Stomach (tissue), 9 donors: Measurements from ENCODE around the gene BHLHA15. TPM values are rescaled to one million over a fixed set of nuclear protein-coding genes. Genes with fewer than 3 reads are reported as not detected.
"Not testable (repeated sequence)": the region's sequence is repeated elsewhere in the genome, so short reads cannot be mapped to it uniquely, and the experiment has no call there.

ENCODE experiments used
- DNase-seq, 2 donors: peaks; one replicate each; pipeline versions ENCODE4 v3.0.0 to v3.0.0-alpha.2; 2013 to 2019
- H3K27ac ChIP-seq, 5 donors: fragments of 200-600 bp in 4 of 5; sonication (generic) in 4 of 5; one replicate each; pipeline ENCODE4 v1.5.1; 2013 to 2019; ENCODE audit warnings: mild to moderate bottlenecking in 1 of 5, moderate library complexity in 1 of 5
- H3K27me3 ChIP-seq, 3 donors: fragments of 200-600 bp; sonication (generic); one replicate each; pipeline ENCODE4 v1.5.1; 2017 to 2019; ENCODE audit warnings: mixed run types in 1 of 3
- H3K36me3 ChIP-seq, 4 donors: fragments of 200-600 bp; sonication (generic); 1 replicate in 3 of 4; 2 replicates in 1 of 4; pipeline ENCODE4 v1.5.1; 2016 to 2019
- H3K4me1 ChIP-seq, 4 donors: fragments of 200-600 bp; sonication (generic); one replicate each; pipeline ENCODE4 v1.5.1; 2016 to 2019
- H3K4me3 ChIP-seq, 4 donors: fragments of 200-600 bp; sonication (generic) in 3 of 4; one replicate each; pipeline ENCODE4 v1.5.1; 2016 to 2019; ENCODE audit warnings: mild to moderate bottlenecking in 1 of 4
- H3K9me3 ChIP-seq, 4 donors: fragments of 200-600 bp; sonication (generic); one replicate each; pipeline ENCODE4 v1.5.1; 2016 to 2019
- EP300 ChIP-seq: sonication (generic); formaldehyde crosslinking; IDR thresholded peaks from one replicate; pipeline ENCODE4 v1.6.1; 2017; ENCODE audit warnings: antibody characterized with exemption
- POLR2A ChIP-seq, 4 donors: fragments of 450-650 bp; IDR thresholded peaks; one replicate each; pipeline ENCODE4 v1.6.1; 2016; ENCODE audit warnings: antibody characterized with exemption in 4 of 4, control low read depth in 2 of 4, mild to moderate bottlenecking in 1 of 4, moderate library complexity in 1 of 4
- POLR2AphosphoS5 ChIP-seq, 3 donors: sonication (generic); formaldehyde crosslinking; IDR thresholded peaks; one replicate each; pipeline ENCODE4 v1.6.1; 2016; ENCODE audit warnings: antibody characterized with exemption in 3 of 3
- WGBS, 5 donors: extraction: QIAGEN DNeasy Blood & Tissue Kit in 3 of 5; methylation state at CpG; one replicate each; pipeline versions ENCODE4 v1.1.5 to v1.1.7; 2013 to 2018; 5-methylcytosine and 5-hydroxymethylcytosine counted together
- intact Hi-C: fragments of 100-400 bp; cut with DNase I; formaldehyde crosslinking; loops from one replicate; pipeline ENCODE4 v1.15.1; 2023; ENCODE audit warnings: low total_unique reads
- polyA plus RNA-seq, 3 donors: library from polyadenylated mRNA; stranded (reverse); fragments of 200-250 nt; gene quantifications; one replicate each; pipeline ENCODE4 v1.2.3, GENCODE V29; 2013
- total RNA-seq, 5 donors: library from RNA; depleted of rRNA; stranded (reverse); fragments of >200 nt; gene quantifications; one replicate each; pipeline versions ENCODE4 v1.1.0 to v1.2.3, GENCODE V29; 2014 to 2016
- TF ChIP-seq, protein P1 (sequence below), 7 experiments: fragments of 450-650 bp in 4 of 7; fragments of 200-600 bp in 3 of 7; sonication (generic) in 3 of 7; IDR thresholded peaks; one replicate each; pipeline ENCODE4 v1.5.1; 2016 to 2019; ENCODE audit warnings: antibody characterized with exemption in 7 of 7, control low read depth in 2 of 7, mild to moderate bottlenecking in 1 of 7
- donor health status: healthy with polysubstance abuse.
- donor health status: Bipolar disorder and iron deficiency.
- donor health status: healthy.

Gene BHLHA15
- total and polyA plus RNA-seq, 8 donors = 1.3 to 108 (median 11.3) TPM; not detected in 2

DNA sequence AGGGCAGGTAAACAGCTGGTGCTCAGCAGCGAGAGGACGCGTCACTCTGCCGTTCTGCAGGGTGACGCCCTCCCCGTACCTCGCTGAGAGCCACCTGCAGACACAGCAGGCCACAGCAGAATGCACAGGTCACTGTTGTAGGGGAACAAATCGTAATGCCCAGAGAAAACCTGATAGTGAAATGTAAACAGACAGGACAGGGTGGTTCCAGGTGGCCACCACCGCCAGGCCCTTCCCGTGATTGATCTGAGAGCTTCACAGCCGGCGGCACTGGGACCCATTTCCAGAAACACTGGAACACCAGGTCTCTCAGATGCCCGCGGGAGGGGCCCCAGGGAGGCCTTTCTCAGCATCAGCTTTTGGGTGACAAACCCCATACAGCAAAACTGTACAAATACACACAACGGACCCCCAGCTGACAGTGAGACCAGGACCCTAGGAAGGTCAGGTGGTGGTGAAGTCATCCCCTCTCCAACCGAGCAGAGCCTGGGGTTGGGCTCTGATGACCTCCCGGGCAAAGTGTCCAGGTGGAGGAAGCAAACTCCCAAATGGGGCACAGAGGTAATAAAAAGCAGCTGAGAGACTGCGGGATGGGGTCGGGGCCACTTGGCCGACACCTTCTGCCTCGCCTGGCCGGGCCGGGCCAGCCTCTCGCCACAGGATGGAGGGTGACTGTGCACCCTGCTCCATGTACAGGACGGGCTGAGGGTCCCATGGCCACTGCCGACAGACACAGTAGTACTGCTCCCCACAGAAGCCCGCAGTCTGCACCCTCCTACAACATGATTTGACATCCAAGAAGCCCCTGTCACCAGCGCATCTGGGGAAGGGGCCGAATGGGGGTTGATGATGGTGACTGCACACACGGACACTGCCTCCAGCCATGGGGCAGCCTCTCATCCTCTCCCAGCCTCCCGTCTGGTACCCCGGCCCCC lies 4.6 kb downstream of the BHLHA15 start:
- Histone ChIP-seq H3K4me3 (no peak overlapping the region), H3K27ac (peak overlapping the region in 4 of 5 donors; percentile 30 to 78 (median 44)), H3K4me1 (peaks cover 13 to 55% (median 37%) of the 10 kb centered on the region in 4 donors), H3K27me3 (peaks cover 0 to 16% (median 7%) of the 10 kb centered on the region in 3 donors), H3K9me3 (no peaks in the 10 kb centered on the region), H3K36me3 (peaks cover 12 to 46% (median 42%) of the 10 kb centered on the region in 4 donors)
- 57 to 73% (median 71%) methylated on average over 26 to 32 of the region's 32 CpGs for WGBS, 5 donors
- peak; percentile 41 to 58 for DNase-seq
- intact Hi-C loops = no loop called here
- TF ChIP-seq, protein P1, sequence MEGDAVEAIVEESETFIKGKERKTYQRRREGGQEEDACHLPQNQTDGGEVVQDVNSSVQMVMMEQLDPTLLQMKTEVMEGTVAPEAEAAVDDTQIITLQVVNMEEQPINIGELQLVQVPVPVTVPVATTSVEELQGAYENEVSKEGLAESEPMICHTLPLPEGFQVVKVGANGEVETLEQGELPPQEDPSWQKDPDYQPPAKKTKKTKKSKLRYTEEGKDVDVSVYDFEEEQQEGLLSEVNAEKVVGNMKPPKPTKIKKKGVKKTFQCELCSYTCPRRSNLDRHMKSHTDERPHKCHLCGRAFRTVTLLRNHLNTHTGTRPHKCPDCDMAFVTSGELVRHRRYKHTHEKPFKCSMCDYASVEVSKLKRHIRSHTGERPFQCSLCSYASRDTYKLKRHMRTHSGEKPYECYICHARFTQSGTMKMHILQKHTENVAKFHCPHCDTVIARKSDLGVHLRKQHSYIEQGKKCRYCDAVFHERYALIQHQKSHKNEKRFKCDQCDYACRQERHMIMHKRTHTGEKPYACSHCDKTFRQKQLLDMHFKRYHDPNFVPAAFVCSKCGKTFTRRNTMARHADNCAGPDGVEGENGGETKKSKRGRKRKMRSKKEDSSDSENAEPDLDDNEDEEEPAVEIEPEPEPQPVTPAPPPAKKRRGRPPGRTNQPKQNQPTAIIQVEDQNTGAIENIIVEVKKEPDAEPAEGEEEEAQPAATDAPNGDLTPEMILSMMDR (IDR thresholded peaks at IDR 0.05) = no peak
- TF ChIP-seq POLR2AphosphoS5 (IDR thresholded peaks at IDR 0.05) = peak in 1 of 3 donors; percentile 38

DNA sequence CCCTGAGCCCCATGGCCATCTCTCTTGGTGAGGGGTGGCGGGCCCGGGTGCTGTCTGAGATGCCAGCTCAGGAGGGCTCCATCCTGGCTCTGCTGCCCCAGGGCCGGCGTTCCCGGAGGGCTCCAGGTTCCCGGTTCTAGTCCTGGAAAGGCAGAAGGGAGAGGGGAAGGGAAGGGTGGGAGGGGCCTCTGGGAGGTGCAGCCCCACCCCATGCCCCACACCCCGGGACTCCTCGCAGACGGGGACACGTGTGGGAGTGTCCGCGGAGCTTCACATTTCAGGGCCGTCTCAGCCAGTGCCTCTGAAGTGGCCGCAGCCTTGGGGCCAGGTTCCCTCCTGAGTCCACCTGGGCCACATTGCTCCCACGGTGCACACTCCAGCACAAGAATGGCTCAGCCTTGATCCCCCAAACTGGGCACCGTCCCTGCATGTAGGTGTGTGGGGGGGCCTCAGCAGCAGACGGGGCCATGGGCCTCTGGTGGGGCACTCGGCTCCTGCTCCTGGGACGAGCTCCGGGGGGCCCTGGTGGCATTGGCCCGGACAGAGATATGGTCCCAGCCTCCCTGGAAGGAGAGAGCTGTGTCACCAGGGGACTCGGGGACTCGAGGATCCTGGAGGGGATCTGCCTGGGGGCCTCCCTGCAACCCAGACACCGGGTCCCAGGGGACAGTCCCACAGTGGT lies 5.8 kb downstream of the BHLHA15 start:
- peaks cover 6 to 44% (median 30%) of the 10 kb centered on the region in 4 donors for H3K4me1 ChIP-seq
- DNase-seq = no peak
- H3K9me3 ChIP-seq = no peaks in the 10 kb centered on the region
- peak overlapping the region in 2 of 5 donors; percentile 68 to 78 for H3K27ac ChIP-seq
- no peak for TF ChIP-seq POLR2A (IDR thresholded peaks at IDR 0.05)
- TF ChIP-seq POLR2AphosphoS5 (IDR thresholded peaks at IDR 0.05) = no peak
- TF ChIP-seq, protein P1 (IDR thresholded peaks at IDR 0.05) = no peak
- TF ChIP-seq EP300 = no peak
- no peak overlapping the region for H3K4me3 ChIP-seq
- intact Hi-C loops = no loop called here
- H3K27me3 ChIP-seq = peaks cover 0 to 3% (median 0%) of the 10 kb centered on the region in 3 donors
- H3K36me3 ChIP-seq = peaks cover 22 to 59% (median 55%) of the 10 kb centered on the region in 4 donors
- 82 to 94% (median 90%) methylated on average over 7 to 24 of the region's 24 CpGs for WGBS, 5 donors

DNA sequence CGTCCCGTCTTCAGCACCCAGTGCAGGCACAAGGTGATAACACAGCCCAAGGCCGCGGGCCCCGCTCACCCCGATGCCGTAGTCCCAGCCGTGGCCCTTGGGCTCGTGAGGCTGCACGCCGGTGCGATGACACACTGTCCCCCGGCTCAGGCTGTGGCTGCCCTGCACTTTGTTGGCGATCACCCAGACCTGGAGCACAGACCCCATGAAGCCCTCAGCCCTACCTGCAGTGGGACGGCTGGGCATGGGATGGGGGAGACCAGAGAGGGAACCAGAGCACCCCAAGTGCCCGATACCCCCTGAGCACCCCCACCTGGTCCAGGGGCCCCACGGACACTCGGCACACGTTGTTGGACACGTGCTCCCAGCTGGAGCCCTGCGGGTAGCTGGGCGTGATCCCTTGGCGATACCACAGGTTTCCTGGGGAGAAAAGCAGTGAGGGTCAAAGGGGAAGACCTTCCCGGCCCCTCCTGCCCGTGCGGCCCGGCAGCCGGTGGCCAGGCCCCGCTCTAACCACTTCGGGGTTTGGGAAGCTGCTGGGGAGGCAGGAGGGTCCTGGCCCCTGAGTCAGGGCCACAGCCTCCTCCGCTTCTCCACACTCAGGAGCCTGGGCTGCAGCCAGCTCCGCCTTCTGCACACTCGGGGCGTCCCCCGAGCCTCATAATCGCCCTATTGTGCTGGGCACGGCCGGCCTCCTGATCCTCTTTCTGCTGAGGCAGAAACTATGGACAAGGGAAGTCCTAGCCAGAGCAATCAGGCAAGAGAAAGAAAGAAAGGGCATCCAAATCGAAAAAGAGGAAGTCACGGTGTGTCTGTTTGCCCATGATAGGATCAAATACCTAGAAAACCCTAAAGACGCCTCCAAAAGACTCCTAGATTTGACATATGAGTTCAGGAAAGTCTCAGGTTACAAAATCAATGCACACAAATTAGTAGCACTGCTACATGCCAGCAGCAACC lies 6.7 kb downstream of the BHLHA15 start:
- Histone ChIP-seq H3K4me1 (peaks cover 6 to 44% (median 29%) of the 10 kb centered on the region in 4 donors), H3K9me3 (no peaks in the 10 kb centered on the region), H3K27me3 (no peaks in the 10 kb centered on the region), H3K4me3 (no peak overlapping the region), H3K27ac (peak overlapping the region; percentile 34 to 78 (median 68)), H3K36me3 (peaks cover 30 to 67% (median 63%) of the 10 kb centered on the region in 4 donors)
- intact Hi-C loops = no loop called here
- TF ChIP-seq POLR2AphosphoS5 (IDR thresholded peaks at IDR 0.05) (no peak), POLR2A (IDR thresholded peaks at IDR 0.05) (no peak), EP300 (no peak)
- TF ChIP-seq, protein P1 (IDR thresholded peaks at IDR 0.05) = no peak
- 47 to 67% (median 58%) methylated on average over 29 to 41 of the region's 41 CpGs for WGBS, 5 donors
- peak; percentile 65 to 70 for DNase-seq

DNA sequence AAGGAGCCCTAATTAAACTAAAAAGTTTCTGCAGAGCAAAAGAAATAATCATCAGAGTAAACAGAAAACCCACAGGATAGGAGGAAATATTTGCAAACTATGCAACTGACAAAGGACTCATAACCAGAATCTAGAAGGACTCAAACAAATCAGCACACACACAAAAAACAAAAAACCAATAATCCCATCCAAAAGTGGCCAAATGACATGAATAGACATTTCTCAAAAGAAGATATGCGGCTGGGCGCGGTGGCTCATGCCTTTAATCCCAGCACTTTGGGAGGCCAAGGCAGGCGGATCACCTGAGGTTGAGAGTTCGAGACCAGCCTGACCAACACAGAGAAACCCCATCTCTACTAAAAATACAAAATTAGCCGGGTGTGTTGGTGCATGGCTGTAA lies 8.1 kb downstream of the BHLHA15 start:
- WGBS, 5 donors = 93 to 96% (median 94%) methylated on average over 6 of the region's 6 CpGs
- H3K9me3 ChIP-seq, DNase-seq, H3K27me3 ChIP-seq, H3K27ac ChIP-seq, intact Hi-C loops, H3K4me3 ChIP-seq: not testable (repeated sequence)
- H3K36me3 ChIP-seq = peaks cover 33 to 79% (median 74%) of the 10 kb centered on the region in 4 donors
- peaks cover 0 to 29% (median 20%) of the 10 kb centered on the region in 4 donors for H3K4me1 ChIP-seq
